Smooth muscle cell of the brain vasculature (primary cell): ENCODE results near the gene SCNN1A.
"Not testable (repeated sequence)": the region's sequence is repeated elsewhere in the genome, so short reads cannot be mapped to it uniquely, and the experiment has no call there.

ENCODE experiments used
- DNase-seq: peaks from one replicate; pipeline ENCODE4 v3.0.0-alpha.2; 2012; ENCODE audit warnings: low read depth, low spot score

Gene SCNN1A

GRCh38 chr12:6347367-6348338 lies 27.7 kb downstream of the SCNN1A start:
- no peak for DNase-seq

- no peak for DNase-seq
Observed at GRCh38 chr12:6346942-6347341, 28.4 kb downstream of the SCNN1A start.

- DNase-seq = no peak
Observed at GRCh38 chr12:6346235-6346832, 29.0 kb downstream of the SCNN1A start.

GRCh38 chr12:6345319-6346091 lies 29.9 kb downstream of the SCNN1A start:
- peak; percentile 56 for DNase-seq

- not testable (repeated sequence) for DNase-seq
Observed at GRCh38 chr12:6344101-6344660, 31.2 kb downstream of the SCNN1A start.

- no peak for DNase-seq
Observed at GRCh38 chr12:6343518-6343917, 31.8 kb downstream of the SCNN1A start.

- DNase-seq = no peak
Observed at GRCh38 chr12:6342140-6342889, 33.0 kb downstream of the SCNN1A start.

DNA sequence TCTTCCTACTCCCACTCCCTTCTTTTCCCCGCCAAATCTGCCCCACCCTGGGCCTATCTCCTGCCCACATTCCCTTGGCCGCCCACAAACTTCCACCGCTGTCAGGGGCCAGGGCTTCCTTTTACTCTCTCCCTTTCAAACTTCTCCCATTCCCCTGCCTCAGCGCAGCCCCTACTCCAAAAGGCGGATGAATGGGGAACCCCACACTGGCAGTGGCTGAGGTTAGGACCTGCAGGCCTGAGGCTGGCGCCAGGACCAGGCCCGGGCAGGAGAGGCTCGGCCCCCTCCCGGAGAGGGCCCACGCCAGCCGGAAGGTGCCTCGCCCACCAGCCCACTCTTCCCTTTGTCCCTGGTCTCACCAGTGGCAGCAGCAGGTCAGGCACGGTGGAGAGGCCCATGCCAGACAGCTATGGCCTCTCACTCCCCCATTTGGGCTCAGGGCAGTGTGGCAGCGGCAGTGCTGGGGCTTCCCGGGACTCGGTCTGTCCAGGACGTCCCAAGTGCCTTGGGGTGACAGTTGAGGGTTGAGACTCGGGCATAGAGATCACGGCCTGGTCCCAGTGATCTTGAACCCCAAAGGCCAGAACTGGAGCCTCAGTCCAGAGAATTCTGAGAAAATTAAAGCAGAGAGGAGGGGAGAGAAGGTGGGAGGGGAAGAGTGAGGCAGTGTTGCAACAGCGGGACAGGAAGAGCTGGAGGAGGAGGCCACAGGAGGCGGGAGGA lies 33.8 kb downstream of the SCNN1A start, which contains the start of gene TNFRSF1A:
TSS of gene TNFRSF1A (minus strand) at position 660 of the 723 bp plus-strand sequence. CDS start at position 398, 262 bp downstream.
- peak; percentile 54 for DNase-seq

- DNase-seq = no peak
Observed at GRCh38 chr12:6340745-6341416, 34.5 kb downstream of the SCNN1A start.

GRCh38 chr12:6340032-6340638 lies 35.2 kb downstream of the SCNN1A start:
- no peak for DNase-seq

DNA sequence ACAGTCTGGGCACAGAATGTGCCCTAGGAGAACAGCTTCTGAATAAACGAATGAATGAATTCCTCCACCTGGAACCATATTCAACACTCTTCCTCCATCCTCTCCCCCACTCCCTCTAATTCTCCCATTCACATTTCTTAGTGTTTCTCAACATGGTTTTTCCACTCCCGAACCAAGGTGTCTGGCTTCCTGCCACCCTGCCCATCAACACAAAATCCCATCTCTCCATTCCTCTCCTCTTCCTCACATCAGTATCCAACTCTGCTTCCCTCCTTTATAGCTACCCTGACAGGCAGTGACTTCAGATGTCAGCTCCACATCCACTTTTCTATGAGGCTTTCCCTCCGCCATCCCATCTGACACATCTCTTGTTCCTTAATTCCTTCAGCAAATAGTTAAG lies 36.4 kb downstream of the SCNN1A start:
- no peak for DNase-seq

DNA sequence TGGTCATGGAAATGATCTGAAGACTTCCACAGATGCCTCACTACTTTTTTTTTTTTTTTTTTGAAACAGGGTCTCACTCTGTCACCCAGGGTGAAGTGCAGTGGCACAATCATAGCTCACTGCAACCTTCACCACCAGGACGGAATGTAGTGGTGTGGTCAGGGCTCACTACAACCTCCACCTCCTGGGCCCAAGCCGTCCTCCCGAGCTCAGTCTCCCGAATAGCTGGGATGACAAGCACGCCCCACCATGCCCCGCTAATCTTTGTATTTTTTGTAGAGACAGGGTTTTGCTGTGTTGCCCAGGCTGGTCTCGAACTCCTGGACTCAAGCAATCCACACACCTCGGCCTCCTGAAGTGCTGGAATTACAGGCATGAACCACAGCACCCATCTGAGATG lies 36.8 kb downstream of the SCNN1A start:
- not testable (repeated sequence) for DNase-seq

DNA sequence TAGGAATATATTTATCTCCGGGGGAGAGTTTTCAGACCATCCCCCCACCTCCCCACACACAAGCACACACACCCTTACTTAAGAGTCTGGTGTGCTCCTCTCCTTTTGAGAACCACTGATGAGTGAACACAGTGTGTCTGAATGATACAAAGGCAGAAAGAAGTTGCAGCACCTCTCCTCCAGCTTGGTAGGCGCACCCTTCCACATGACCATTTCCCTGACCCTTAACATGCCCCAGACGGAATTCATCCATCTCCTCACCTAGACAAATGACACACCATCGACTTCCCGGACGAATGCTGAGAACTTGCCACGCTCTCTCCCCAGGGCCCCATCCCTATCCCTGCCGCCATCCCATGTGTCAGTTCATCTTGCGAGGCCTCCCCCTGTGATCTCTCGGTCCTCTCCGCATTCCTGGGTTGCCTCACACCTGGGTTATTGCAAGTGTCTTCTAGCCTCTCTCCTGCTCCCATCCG lies 37.4 kb downstream of the SCNN1A start:
- no peak for DNase-seq

GRCh38 chr12:6336889-6337853 lies 38.2 kb downstream of the SCNN1A start:
- DNase-seq = no peak

DNA sequence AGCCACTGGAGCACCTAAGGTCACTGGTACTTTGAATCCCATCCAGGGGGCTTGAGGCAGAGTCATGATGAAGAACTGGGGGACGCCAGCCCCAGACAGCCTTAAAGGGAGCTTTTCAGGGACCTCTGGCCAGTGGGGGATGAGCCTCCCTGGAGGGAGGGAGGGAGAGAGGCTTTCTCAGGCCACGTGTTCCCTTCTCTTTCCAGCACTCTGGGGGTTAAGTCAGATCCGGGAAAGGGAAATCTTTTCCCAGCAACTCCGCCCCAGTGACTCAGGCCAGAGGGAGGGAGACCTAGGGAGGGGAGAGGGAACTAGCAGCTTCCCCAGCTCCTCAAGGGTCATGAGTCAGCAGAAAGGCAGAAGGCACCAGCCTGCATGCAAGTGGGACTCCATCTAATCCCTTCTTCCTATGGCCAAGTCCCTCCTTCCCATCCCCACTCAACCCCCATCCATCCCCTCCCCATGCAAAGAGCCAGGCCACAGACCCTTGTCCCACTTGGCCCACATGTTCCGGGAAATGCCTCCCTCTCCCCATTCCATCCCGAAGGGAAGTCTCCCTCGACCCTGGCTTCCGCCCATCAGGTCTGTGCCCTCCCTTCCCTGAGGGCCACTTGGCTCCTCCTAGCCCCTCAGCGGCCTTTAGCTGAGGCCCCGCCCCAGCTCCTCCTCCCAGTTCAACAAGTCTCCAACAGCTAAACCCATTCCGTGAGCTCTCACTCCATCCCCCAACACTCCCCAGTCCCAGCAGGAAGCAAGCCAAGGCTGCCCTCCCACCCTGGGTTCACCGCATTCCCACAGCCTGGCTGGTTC lies 39.1 kb downstream of the SCNN1A start:
- peak; percentile 99 for DNase-seq

DNA sequence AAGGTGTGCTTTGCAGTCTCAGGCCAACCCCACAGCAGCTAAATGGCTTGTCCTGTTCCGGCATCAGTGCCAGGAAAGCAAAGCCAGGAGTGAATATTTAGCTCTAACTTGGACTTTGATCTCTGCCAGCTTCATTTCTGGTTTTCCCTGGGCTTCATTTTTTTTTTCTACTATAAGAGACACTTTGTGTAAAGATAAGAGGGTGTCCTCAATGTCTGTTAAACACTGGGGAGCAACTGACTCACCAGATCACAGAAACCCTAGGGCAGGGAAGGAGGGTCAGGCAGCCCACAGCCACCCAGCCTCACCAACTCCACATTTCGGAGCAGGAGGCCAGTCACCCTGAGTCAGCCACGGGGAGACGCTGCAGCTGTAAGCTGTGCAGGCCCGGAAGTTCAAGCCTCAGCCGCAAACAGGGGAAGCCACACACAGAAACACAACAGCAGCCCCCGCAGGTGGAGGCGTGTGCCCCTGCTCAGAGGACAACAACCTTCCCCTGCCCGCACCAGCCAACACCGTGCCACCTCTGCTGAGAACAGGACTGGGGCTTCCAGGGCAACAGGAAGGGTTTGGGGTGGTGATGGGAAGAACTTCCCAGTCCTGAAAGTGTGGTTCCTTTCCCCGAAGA lies 39.8 kb downstream of the SCNN1A start:
- peak; percentile 71 for DNase-seq
